PC-9 (cell line): ENCODE data around the gene MTHFSD.

Source experiments
- EZH2 ChIP-seq: fragments of 200-600 bp; sonication (generic); IDR thresholded peaks from 2 replicates; pipeline ENCODE4 v1.8.0; 2017; ENCODE audit warnings: antibody characterized with exemption, low read depth
- TF ChIP-seq, protein P1 (sequence below): fragments of 200-600 bp; sonication (generic); conservative IDR thresholded peaks from 2 replicates; pipeline ENCODE4 v1.6.1; 2017; ENCODE audit warnings: mixed run types, antibody characterized with exemption, mild to moderate bottlenecking, moderate library complexity

DNA sequence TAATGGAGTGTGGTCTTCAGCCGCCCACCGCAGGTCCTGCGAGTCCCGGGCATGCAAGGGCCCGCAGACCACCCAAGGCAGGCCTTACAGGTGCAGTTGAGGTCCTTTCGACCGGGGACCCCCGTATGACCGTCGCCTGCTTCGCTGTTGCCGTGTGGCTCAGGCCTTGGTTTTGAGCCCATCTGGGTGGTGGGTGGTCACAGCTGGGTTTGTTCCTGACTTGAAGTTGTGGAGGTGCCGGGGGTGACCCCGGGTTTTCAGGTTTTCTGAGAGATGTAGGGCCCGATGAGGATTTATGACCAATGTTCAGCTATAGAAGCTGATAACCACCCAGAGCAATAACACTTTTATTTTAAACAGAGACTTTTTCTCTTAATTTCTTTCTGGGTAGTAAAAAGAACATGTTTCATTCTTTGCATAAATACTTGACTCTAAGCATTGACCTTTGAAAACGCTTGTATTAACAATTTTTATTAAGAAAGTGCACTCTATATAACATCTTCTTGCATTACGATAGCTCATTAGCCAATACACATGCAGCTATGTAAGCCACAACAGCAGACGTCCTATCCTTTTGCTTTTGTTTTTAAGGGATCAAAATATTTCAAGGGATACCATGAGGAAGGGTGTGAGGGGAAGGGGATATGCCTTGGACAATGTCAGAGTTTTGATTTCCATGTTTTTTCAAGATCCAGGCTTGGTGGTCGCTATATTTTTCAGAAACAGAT lies 25.2 kb upstream of the MTHFSD start:
- TF ChIP-seq, protein P1, sequence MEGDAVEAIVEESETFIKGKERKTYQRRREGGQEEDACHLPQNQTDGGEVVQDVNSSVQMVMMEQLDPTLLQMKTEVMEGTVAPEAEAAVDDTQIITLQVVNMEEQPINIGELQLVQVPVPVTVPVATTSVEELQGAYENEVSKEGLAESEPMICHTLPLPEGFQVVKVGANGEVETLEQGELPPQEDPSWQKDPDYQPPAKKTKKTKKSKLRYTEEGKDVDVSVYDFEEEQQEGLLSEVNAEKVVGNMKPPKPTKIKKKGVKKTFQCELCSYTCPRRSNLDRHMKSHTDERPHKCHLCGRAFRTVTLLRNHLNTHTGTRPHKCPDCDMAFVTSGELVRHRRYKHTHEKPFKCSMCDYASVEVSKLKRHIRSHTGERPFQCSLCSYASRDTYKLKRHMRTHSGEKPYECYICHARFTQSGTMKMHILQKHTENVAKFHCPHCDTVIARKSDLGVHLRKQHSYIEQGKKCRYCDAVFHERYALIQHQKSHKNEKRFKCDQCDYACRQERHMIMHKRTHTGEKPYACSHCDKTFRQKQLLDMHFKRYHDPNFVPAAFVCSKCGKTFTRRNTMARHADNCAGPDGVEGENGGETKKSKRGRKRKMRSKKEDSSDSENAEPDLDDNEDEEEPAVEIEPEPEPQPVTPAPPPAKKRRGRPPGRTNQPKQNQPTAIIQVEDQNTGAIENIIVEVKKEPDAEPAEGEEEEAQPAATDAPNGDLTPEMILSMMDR: no peak
- no peak for TF ChIP-seq EZH2
